HG03354 (cell line): ENCODE measurements around the gene GALP.
"Not testable (repeated sequence)": the region's sequence is repeated elsewhere in the genome, so short reads cannot be mapped to it uniquely, and the experiment has no call there.

ENCODE experiments used
- ATAC-seq: cut with Tn5 transposase; IDR thresholded peaks from one replicate; pipeline ENCODE4 v1.9.1; 2021; ENCODE audit warnings: mild to moderate bottlenecking; ENCODE audit not compliant: unreplicated experiment, poor library complexity, severe bottlenecking

The GALP gene

DNA sequence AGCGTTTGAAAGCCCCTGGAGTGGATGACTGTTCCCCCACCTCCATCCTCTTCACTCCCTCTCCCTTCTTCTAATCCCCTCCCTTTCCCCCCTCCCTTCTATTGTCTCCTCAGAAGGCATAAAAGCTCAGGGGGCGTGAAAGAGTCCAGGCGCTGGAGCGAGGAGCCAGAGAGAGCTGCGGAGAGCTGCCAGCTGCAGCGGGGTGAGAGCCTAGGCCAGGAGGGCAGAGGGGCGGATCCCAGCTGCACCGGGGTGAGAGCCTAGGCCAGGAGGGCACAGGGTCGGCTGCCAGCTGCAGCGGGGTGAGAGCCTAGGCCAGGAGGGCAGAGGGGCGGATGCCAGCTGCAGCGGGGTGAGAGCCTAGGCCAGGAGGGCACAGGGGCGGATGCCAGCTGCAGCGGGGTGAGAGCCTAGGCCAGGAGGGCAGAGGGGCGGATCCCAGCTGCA is at the start of gene GALP:
GALP (plus strand) TSS at position 148 of the 447 bp plus-strand sequence. CDS start 1,101 bp downstream, outside the sequence.
- ATAC-seq: not testable (repeated sequence)

DNA sequence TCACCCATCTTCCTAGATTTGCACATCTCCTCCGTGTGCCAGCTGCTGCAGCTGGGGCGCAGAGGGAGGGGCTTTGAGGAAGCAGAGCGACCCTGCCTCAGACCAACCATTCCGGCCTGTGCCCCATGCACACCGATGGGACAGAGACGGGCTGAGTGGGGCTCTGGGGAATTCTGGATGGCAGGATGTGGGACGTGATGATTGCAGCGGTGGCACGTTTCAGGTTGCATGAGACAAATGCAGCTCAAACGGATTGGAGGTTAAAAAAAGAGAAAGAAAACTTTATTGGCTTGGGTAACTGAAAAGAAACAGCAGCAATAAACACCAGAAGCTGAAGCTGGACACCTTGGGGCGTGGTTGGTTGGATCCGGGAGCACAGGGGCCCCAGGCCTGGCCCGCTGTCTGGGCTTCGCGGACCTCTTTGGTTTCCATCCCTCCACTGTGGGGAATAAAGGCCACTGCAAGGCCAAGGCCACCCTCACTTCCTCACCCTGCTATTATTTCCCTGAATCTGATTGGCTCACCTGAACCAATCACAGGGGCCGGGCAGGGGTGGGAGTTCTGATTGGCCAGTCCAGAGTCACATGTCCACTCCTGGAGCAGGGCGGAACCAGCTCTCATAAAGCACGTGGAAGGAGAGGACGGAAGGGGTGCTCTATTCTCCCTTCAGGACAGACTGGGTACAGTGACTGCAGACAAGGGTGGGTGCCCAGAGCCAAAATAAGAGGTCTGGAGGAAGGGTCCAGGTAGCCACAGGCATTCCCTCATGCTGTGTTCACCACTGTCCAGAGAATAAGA is 48.6 kb upstream of the GALP start:
- ATAC-seq: no peak

DNA sequence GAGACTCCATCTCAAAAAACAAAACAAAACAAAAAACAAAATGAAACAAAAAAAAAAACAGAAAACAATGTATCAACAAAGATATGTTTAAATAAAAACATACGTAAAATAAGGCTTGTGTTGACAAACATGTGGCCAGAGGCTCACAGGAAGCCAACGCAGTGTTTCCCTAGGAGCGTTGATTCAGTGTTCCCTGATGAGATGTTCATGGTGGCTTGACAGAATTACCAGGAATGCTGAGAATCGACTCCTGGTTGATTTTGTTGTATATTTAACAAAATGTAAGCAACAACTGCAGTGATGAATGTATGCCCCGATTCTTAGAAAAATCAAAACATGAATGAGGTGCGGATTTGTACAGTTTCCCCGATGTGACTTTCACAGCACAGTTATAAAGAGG is 45.8 kb upstream of the GALP start:
- no peak for ATAC-seq

DNA sequence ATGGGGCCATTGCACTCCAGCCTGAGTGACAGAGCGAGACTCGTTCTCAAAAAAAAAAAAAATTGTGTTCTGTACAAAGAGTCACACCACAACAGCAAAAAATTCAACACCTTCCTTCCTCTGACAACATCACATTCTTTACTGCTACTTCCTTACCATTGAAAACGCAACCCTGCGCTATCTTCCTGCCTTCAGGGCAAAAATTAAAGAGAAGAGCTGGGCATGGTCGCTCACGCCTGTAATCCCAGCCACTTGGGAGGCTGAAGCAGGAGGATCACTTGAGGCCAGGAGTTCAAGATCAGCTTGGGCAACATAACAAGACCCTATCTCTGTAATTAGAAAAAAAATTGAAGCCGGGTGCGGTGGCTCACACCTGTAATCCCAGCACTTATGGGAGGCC is 44.2 kb upstream of the GALP start:
- ATAC-seq: no peak

DNA sequence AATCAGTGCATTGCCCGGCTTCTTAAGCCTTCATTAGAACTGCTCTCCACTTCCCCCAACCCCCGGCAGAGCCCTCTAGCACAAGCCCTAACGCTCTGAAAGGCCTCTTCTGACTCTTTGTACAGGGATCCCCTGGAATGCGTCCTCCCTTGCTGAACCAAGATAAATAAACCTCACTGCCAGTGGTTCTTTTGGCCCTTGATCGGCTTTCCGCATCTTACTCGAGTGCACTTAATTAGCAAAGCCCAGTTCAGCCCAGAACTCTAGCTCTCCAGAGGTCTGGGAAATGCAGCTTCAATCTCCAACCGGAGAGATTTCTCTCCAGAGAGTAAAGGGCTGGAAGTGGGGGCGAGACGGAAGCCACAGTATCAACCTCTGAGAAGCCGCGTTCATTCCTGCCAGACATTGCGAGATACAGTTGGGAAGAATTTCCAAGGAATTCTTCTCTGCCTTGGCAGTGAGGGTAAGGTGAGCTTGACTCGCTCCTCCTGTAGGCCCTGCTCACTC is 43.4 kb upstream of the GALP start:
- no peak for ATAC-seq

DNA sequence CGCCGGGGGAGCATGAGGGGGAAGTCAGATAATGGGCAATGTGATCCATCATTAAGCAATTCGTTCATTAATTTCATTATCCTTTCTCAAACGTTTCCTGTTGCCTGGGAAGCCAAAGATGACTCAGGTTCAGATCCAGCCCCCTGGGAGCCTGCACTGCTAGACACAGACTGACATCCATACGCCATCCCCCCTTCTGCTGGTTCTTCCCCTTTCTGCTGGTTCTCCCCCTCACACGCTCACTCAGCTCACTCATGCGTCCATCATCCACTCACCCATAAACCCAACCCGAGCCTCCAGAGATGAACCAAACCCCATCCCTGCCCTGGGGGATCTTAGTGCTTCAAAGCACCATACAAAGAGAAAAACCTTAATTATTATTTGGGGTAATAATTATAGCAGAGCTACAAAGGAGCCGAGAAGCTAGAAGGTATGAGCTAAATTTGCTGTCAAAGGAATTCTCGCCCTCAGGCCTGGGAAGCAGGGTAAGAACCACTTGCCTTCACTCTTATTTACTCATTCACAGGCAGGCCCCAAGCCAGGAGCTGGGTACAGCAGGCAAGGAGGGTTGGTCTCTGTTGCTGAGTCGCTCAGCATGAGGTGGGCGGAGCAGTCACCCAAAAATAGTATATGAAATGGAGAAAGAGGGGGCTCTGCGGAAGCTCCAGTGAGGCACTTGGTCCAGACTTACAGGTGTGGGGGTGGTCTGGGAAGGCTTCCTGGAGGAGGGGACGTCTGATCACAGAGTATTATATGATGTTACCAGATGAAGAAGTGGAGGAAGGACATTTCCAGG is 41.8 kb upstream of the GALP start:
- ATAC-seq: peak; percentile 72

DNA sequence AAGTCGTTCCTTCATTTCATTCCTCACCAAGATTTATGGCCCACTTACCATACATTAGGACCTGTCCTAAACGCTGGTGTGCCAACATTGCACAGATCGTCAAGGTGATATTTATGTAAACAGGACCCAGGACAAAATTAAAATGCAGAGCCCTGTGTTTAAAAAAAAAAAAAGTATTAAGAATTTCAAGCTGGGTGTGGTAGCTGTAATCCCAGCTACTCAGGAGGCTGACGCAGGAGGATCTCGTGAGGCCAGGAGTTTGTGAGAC is 41.2 kb upstream of the GALP start:
- no peak for ATAC-seq

DNA sequence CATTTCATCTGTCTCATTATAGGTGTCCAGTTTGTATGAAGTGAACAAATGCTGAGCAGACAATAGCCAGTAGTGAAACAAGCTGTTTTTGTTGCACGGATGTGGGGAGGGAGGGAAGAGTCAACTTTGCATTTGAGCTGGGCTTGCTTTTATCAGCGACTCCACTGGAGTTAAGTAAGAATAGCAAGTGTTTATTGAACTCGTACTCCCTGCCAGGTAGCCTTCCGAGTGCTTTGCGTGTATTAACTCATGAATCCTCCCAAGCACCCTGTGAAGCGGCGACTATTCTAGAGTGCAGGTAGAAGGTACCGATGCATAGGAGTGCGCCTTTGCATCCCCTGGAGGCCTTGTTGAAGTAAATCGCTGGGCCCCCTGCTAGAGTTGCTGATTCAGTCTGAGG is 39.4 kb upstream of the GALP start:
- ATAC-seq: no peak

DNA sequence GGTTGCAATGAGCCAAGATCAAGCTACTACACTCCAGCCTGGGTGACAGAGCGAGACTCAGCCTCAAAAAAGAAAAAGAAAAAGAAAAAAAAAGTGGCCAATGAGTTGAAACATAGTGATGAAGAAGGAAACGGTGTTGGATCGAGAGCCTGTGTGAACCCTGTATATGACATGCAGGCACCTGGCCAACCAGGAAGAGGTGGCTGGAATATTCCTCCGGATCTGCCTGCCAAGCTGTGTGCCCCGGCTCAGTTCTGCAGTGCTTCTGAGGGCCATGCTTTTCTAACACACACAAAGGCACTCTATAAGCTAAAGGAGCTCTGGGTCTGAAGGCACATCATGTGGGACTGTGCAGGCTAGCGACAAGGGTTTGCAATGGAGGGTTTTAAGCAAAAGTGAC is 38.4 kb upstream of the GALP start:
- no peak for ATAC-seq

DNA sequence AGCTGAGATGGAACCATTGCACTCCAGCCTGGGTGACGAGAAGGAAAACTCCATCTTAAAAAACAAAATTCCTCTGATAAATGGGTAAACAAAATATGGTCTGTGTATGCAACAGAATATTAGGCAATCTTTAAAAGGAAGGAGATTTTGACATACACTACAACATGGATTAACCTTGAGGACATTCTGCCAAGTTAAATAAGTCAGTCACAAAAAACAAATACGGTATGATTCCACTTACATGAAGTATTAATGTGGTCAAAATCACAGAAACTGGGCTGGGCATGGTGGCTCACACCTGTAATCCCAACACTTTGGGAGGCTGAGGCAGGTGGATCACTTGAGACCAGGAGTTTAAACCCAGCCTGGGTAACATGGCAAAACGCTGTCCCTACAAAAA is 37.7 kb upstream of the GALP start:
- no peak for ATAC-seq

DNA sequence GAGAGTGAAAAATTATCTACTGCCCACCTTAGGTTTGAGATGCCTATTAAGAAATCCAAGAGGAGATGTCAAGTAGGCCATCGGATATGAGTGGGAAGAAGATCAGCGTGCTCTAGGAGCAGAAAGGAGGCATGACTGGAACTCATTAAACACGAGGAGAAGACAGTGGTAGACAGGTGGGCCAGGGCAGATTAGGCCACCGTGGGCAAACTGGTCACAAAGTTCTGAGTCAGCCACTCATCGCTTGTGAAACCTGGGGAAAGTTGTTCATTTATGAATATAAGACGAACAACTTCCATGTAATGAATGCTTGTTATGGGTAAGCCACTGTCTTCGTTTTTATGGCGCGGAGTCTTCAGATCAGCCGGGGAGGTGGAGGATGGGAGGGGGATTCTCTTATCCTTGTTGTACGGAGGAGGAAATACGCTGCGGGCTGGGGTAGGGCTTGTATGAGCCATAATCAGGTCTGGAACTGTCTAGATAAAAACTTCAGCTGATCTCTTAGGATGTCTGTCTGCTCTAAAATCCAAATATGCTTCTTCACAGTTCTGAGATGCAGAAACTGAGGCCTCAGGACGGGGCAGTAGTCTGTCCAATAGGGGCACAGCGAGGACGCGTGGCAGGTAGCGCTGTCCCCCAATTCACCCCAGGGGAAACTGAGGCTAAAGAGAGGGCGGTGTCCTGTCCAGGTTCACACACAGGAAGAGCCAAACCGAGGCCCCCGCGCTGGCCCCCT is 35.8 kb upstream of the GALP start:
- no peak for ATAC-seq

DNA sequence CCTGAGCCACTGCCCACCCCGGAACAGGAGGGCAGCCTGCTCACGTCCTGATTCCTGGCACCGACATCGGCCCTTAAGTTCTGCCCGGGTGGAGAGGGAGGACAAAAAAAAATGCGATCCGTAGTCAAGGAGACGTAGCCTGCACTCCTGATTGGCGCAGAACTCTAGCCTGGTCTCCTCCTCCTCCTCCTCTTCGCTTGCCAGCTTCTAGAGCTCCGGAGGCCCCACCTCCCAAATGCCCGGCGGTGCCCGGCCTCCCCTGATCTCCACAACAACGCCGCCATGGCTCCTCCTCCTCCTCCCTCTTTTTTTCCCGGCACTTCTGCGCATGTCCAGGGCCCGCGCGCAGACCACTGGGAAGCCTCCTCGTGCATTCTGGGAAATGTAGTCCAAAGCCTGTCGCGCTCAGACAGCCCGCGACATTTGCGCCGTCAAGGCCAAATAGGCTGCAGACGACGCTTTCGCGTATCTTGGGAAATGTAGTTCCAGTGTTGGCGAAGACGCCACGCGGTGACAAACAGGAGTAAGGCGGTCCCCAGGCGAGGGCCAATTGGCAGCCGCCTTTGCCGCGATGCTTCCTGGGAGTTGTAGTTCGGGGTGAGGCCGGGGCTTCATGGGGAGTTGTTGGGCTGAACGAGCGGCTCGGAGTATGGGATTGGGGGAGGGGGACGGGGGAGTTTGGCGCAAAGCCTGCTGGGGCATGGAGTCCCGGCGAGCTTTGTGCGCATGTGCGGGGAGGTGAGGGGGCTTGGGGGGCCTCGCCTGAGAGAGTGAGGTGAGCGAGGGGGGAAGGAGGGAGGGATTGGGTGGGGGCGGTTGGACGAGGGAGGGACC is 35.0 kb upstream of the GALP start, which contains the start of gene ZNF444:
ZNF444 (plus strand) TSS at position 705 of the 834 bp plus-strand sequence. CDS start 5,625 bp downstream, outside the sequence.
- peak; percentile 91 for ATAC-seq

DNA sequence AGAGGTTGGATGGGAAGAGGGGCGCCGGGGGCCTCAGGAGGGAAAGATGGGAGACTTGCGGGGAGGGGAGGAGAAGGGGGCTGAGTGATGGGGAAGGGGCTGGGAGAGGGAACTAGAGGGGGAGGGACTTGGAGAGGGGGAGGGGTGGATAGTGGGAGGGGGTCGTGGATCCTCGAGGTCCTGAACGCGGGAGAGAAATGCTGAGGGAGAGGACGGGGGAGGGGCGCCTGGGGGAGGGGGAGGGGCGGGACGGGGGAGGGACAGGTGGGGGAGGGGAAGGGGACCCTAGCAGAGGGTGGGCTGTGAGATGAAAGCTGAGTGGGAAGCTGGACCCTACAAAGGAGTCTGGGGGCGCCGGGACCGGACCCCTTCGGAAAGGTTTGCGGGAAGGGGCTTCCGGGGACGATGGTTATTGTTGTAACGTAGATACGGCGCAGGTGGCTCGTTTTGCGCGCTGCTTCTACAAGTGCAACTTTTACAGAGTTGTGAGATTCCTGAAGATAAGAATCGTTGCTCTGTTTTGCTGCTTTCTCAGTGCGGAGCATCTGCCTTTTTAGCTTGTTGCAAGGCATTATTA is 34.3 kb upstream of the GALP start:
- no peak for ATAC-seq

DNA sequence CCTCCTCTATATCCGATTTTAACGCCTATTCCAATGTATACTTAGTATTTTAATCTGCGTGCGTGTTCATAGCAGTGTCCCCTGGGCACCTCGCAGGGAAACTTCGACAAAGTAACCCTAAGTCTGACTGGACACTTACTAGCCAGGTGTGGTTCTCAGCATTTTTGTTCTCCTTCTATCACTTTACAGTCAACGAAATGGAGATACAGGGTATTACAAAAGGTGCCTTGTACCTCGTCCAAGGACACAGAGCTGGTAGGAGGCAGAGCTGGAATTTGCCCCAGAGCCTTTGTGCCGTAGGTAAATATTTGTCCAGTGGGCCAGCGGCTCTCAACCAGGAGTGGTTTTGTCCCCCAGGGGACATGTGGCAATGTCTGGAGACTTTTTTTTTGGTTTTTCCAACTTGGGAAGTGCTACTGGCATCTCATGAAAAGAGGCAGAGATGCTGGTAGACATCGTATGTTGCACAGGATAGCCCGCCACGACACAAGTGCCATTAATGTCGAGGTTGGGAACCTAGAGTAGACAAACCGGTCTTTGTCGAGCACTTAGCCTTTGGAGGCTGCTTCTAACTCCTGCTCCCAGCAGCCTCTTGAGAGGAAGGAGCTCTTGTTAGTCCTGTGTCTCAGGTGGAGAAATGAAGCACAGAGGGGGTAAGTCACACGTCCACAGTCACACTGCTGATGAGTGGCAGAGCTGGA is 33.6 kb upstream of the GALP start:
- no peak for ATAC-seq

DNA sequence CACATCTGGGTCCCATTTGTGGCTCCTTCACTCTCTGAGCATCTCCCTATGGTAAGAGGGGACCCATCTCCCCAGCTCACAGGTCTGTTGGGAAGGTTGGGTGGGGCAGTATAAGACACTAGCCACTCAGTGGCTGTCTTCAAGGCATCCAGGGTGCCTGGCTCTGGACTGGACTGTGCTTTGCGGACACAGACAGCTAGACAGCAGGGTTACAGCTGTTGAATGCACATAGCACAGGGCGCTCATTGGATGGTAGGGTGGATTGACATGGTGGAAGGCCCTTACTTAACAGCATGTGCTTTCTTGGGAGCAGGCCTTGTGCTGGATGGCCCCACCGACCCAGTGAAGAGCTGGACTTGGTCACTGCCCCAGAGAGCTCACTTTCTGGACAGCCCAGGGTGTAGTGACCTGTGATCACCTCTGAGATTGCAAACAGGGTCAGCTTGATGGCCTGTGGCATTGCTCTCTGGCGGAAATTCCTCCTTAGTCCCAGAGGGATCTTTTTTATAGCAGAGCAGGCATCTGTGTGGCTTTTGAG is 32.8 kb upstream of the GALP start:
- no peak for ATAC-seq

DNA sequence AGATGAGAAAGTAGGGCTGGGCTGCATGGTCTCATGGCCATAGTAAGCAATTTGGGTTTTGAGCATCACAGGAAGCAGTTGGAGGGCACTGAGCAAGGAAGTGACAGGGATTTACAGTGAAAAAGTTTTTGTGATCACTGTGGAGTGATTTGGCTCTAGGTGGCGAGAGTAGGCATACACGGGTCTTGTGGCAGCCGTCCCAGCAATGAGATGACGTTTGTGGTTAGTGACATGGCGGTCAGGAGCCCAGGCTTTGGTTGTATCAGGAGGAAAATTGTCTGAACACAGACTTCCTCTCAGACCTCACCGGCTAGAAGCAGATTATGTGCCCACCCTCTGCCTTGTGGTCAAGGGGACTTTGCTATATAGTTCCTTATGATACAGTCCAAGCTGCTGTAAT is 31.4 kb upstream of the GALP start:
- ATAC-seq: no peak

DNA sequence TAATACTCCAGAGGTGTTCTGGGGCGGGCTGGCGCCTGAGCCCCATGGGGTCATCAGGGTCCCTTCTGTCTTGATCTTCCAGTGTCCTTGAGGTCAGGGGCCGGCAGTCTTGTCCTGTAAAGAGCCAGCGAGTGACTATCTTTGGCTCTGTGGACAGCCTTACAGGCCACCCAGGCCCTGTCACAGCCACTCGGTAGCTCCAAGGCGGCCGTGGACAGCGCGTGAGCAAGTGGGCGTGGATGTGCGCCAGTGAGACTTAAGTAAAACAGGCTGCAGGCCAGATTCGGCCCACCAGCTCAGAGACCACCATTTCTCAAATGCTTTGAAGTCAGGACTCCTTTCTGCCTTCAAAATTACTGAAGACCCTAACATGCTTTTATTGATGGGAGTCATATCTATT is 31.0 kb upstream of the GALP start:
- ATAC-seq: no peak

DNA sequence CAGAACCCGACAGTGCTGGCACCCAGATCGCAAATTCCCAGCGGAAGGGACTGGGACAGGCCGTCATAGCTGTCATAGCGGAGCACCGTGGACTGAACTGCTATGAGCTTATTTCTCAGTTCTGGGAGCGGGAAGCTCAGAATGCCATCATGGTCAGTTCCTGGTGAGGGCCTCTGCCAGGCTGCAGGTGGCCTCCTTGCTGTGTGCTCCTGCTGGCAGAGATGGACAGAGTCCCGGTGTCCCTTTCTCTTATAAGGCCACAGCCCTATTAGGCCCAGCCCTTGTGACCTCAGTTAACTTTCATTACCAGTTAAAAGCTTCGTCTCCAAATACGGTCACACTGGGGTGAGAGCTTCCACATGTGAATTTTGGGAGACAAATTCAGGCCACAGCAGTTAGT is 30.1 kb upstream of the GALP start:
- no peak for ATAC-seq
